Stimulated activated CD8-positive, alpha-beta memory T cell treated with anti-CD3 and anti-CD28 coated beads, Interleukin-12 subunit alpha, Interleukin-12 subunit beta, amount 100 ng/mL, for 24 hours (primary cell): ENCODE measurements around the gene TSPAN31.

Source experiments
- DNase-seq: peaks from one replicate; pipeline ENCODE4 v3.0.0-alpha.2; 2020; ENCODE audit errors: extremely low read depth

The TSPAN31 gene

GRCh38 chr12:57722716-57723629 lies 21.9 kb upstream of the TSPAN31 start:
- DNase-seq: no peak

- no peak for DNase-seq
Observed at GRCh38 chr12:57723630-57723962, 21.2 kb upstream of the TSPAN31 start.

GRCh38 chr12:57724003-57724935 lies 20.6 kb upstream of the TSPAN31 start:
- no peak for DNase-seq

GRCh38 chr12:57724936-57725740 lies 19.7 kb upstream of the TSPAN31 start:
- no peak for DNase-seq

- no peak for DNase-seq
Observed at GRCh38 chr12:57725851-57726150, 19.0 kb upstream of the TSPAN31 start.

DNA sequence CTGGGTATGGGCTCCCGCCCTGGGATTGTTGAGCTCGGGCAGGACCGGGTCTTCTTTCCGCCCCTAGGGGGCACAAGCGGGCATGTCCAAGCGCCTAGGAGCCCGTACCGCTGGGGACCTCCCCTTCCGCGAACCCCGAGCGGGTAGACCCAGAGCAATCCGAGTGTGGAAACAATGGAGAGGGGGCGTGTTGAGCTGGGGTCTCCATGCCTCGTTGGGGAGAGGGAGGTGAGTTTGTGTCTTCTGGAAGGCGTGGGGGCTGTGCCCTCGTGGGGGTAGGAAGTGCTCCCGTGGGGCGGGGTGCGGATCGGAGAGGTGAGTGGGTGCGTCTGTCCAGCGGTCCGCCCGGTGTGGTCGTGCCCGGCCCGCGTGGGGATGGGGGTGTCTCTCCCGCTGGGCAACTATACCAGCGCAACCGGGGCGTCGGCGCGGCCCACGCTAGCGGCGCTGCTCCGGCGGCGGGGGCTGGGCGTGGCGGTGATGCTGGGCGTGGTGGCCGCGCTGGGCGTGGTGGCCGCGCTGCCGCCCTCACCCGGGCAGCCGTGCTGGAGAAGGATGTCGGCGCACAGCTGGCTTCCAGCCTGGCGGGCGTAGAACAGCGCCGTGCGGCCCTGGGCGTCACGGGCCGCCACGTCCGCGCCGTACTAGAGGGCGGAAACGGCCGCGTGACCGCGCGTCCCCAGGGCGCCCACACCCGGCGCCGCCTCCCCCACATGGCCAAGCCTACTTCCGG lies 18.5 kb upstream of the TSPAN31 start:
- DNase-seq: no peak

GRCh38 chr12:57726884-57727757 lies 17.7 kb upstream of the TSPAN31 start:
- DNase-seq: no peak

GRCh38 chr12:57727758-57728395 lies 17.0 kb upstream of the TSPAN31 start:
- no peak for DNase-seq

GRCh38 chr12:57729321-57729844 lies 15.5 kb upstream of the TSPAN31 start:
- no peak for DNase-seq

DNA sequence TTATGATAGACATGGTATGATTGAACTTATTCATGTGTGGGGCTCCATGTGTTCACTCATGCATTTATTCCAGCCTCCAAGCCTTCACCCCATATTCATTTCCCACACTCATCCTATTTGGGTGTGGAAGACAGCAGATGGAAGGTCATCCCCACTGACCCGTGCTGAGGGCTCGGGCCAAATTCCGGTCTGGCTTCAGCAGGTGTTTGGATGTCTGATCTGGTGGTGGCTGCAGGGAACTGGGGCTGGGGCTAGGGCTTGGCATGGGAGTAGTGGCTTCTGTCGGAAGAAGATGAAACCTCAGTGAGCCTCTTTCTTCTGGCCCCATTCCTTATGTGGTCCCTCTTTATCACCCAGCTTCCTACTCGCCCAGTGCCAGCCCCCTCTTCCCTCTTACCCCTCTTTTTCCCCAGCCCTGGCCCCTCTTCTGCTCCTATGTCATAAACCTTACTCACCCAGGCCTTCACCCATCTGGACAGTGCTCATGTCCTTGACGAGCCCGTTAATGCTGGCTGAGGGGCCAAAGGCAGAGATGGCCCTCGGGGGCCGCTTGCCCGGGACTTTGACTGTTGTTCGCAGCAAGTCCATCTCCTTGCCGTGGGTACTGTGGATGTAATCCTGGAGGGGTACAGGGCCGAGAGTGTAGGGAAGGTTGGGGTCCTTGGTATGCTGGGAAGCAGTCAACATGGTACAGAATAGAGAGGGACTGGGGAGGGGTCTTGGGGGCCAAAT lies 14.3 kb upstream of the TSPAN31 start:
- no peak for DNase-seq

GRCh38 chr12:57731411-57732080 lies 13.3 kb upstream of the TSPAN31 start:
- no peak for DNase-seq

- no peak for DNase-seq
Observed at GRCh38 chr12:57732270-57732669, 12.6 kb upstream of the TSPAN31 start.

GRCh38 chr12:57732726-57733593 lies 11.9 kb upstream of the TSPAN31 start:
- DNase-seq: no peak

- no peak for DNase-seq
Observed at GRCh38 chr12:57733928-57734327, 10.9 kb upstream of the TSPAN31 start.

DNA sequence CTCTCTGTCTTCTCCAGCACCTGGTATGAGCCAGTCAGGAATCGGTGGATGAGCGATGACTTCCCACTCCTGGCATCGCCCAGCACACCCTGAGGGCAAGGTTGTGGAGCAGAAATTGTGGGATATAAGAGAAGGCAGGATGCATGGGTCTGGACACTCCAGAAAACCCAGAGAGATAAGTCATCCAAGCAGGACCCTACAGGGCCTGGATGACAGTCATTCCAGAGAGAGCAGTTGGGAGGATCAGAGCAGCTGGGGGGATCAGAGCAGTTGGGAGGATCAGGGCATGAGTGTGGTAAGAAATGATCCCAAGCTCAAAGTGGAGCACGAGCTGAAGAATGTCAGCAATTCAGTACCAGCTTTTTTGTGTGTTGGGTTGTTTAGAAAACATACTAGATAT lies 10.2 kb upstream of the TSPAN31 start:
- no peak for DNase-seq

DNA sequence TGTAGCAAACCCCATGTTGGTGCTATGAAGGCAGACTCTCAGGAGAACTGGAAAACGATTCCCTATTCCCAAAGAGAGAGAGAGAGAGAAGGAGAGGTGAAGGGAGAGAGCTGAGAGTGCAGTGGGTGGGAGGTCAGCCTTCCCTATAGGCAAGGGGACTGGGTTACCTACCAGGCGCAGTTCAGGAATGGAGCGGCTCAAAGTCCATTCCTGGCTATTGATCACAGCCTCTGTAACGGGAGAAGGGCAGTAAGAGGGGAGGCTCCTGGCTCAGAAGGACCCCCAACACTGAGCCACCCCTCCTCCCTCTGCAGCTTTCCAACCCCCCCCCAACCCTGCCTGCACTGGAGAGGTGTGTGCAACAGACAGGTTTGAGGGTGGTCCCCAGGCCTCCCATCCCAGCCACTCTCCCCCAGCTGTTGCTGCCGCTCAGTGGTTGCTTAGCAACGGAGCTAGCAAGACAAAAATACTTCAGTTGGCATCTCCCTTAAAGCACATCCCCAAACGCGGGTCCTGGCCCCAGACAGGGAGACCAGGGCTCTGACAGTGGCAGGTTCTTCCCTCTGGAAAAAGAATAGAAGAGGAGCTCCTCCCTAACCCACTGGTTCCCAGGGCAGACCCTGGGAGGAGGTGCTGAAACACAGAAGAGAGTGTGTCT lies 9.5 kb upstream of the TSPAN31 start:
- DNase-seq: no peak
